Stimulated activated CD8-positive, alpha-beta memory T cell treated with anti-CD3 and anti-CD28 coated beads, Interleukin-2, amount 100 ng/mL, for 1 hour (primary cell): ENCODE measurements around the gene KCP.

Source experiments
- DNase-seq, 2 donors: peaks; one replicate each; pipeline ENCODE4 v3.0.0-alpha.2; 2020; ENCODE audit warnings: low read depth in 2 of 2

The KCP gene

DNA sequence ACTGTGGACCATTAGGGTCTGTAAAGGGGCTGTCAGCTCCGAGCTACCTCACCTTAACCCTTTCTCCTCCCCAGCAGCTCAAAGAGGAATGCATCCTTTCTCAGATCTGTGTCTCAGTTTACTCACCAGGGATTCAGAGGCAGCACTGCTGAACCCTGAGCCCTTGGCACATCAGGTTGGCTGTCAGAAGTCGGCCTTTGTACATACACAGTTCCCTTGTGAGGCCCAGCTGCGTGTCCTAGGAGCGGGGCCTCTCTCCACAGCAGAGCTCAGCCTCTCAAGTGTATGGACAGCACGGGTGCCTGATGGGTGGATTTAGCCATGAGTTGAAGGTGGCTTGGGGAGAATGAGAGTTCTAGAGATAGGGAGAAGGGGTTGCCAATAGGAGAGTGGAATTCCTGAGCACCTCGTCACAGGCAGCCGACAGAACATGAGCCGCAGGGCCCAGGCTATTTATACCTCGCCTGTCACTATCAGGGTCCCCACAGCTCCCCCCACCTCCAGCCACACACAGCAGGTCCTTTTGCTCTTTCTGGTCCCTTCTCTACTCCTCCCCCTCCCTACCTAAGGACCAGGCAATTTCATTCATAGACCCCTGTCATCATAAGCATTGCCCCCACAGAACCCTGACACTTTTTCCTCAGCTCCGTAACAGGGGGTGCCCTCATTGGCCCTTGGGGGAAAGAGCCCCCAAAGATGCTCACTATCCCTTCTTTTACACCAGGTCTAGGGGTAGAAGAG lies 82.4 kb downstream of the KCP start:
- DNase-seq, result no peak

DNA sequence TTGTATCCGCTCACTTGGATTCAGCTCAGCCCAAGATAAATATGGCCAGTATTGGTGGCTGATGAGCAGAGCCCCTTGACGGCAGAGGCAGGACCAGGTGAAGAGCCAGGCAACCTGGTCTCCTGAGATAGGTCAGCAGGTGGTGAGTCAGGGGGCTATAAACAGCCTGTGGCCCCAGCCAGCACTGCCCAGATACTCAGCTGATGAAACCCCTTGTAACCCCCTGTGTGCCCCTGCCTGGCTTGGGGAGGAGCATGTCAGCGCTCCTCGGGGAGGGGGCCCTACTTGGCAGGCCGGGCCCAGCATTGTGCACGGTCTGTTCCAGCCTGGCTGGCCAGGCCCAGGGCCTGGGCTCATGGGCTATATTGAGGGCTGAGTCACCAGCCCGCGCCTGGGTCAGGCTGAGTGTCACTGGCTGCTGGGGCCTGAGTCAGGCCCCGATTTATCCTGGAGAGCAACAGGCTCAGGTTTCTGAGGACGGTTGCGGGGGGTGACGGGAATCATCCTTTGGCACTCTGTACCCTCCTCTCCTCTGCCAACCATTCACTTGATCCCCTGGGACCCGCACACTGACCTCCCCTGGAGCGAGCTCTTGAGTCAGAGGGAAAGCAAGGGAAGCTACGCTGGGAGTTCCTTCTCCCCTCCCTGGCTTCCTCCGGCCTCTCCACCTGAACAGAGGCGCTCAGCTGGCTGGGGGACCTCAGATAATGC lies 83.1 kb downstream of the KCP start:
- no peak for DNase-seq

DNA sequence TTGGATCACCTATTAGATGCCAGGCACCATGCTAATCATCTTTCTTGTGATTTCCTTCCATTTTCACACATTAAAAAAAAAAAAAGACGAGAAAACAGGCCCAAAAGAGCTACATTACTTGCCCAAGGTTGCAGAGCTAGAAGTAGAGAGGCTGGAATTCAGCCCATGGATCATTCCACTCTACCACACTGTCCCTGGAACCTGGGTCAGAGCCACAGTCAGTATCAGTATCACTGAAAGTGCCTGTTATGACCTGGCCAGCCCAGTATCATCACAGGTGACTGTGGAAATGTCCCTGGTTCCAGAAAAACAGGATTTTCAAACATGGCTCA lies 83.6 kb downstream of the KCP start:
- no peak for DNase-seq
